ENCODE measurements around the gene EEIG2. TPM values are rescaled to one million over a fixed set of nuclear protein-coding genes. Genes with fewer than 3 reads are reported as not detected.

The EEIG2 gene
- total RNA-seq, 2 donors from 2014 or later = 7.0 to 9.2 TPM

DNA sequence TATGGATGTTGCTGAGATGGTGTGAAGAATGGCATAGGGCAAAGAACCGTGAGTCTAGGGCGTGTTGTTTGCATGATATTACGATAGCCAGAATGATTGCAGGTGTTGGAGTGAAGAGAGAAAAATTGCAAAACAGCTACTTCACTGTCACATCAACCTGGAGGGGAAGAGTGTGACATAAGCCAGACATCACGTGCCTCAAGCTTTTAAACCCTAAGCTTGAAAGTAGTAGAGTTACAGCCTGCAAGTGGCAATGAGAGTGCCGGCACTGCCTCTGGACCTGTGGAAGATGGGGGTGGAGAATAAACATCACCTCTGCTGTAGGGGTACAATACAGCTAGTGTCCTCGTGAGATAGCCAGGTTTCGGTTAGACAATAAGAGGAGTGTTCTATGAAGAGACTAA lies 11.1 kb downstream of the EEIG2 start:
- Histone ChIP-seq H3K27ac (no peak overlapping the region), H3K36me3 (replicated peaks in 1 of 2; ENCODE audit: insufficient read depth in 1 of 2, low read depth in 2 of 2) (no peaks in the 10 kb centered on the region), H3K9me3 (no peaks in the 10 kb centered on the region), H3K27me3 (no peaks in the 10 kb centered on the region), H3K4me3 (no peak overlapping the region), H3K4me1 (no peaks in the 10 kb centered on the region)
- intact Hi-C loops (cut with DNase I) = no loop called here
- TF ChIP-seq POLR2A (IDR thresholded peaks at IDR 0.05) = no peak
- TF ChIP-seq, protein P1, sequence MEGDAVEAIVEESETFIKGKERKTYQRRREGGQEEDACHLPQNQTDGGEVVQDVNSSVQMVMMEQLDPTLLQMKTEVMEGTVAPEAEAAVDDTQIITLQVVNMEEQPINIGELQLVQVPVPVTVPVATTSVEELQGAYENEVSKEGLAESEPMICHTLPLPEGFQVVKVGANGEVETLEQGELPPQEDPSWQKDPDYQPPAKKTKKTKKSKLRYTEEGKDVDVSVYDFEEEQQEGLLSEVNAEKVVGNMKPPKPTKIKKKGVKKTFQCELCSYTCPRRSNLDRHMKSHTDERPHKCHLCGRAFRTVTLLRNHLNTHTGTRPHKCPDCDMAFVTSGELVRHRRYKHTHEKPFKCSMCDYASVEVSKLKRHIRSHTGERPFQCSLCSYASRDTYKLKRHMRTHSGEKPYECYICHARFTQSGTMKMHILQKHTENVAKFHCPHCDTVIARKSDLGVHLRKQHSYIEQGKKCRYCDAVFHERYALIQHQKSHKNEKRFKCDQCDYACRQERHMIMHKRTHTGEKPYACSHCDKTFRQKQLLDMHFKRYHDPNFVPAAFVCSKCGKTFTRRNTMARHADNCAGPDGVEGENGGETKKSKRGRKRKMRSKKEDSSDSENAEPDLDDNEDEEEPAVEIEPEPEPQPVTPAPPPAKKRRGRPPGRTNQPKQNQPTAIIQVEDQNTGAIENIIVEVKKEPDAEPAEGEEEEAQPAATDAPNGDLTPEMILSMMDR (IDR thresholded peaks at IDR 0.05) = no peak
- 80% methylated on average over 7 of the region's 7 CpGs for WGBS, 2 donors
- DNase-seq (no peak), ATAC-seq (no peak)

DNA sequence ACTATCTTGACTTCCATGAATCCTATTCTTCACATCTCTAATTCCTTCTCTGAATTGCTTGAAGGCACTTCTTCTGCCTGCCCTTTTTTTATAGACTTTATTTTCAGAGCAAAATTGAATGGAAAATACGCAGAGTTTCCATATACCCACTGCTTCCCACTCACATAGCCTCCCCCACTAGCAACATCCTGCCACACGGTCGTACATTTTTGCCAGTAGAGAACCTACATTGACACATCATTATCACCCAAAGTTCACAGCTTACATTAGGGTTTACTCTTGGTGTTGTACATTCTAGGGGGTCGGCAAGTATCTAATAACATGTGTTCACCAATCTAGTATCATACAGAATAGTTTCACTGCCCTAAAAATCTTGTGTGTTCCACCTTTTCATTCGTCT lies 12.3 kb downstream of the EEIG2 start:
- 80 to 87% methylated on average over 5 of the region's 5 CpGs for WGBS, 2 donors
- Histone ChIP-seq H3K4me1 (no peaks in the 10 kb centered on the region), H3K4me3 (no peak overlapping the region), H3K36me3 (replicated peaks in 1 of 2; ENCODE audit: insufficient read depth in 1 of 2, low read depth in 2 of 2) (no peaks in the 10 kb centered on the region), H3K9me3 (no peaks in the 10 kb centered on the region), H3K27ac (no peak overlapping the region), H3K27me3 (no peaks in the 10 kb centered on the region)
- no peak for ATAC-seq
- TF ChIP-seq, protein P1 (IDR thresholded peaks at IDR 0.05) = no peak
- intact Hi-C loops (cut with DNase I) = no loop called here
- no peak for DNase-seq

DNA sequence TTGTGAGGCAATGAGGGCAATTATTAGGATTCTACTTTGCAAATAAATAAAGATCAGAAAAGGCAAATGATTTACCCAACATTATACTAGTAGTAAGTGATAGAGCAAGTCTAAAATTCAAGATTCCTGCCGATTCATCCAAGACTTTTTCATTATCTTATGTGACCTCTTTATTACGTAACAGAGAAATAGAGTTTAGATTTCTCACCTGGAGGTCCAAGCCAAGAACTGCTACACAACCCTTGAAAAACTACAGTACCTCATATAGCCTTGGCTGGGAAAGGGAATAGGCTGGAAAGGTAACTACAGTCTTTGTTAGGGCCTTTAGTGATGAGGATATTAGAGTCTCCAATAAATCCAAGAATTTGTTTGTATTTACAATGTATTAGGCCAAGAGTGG lies 13.3 kb downstream of the EEIG2 start:
- 82 to 94% methylated on average over 2 of the region's 2 CpGs for WGBS, 2 donors
- Histone ChIP-seq H3K4me1 (no peaks in the 10 kb centered on the region), H3K9me3 (no peaks in the 10 kb centered on the region), H3K27ac (no peak overlapping the region), H3K27me3 (no peaks in the 10 kb centered on the region), H3K36me3 (replicated peaks in 1 of 2; ENCODE audit: insufficient read depth in 1 of 2, low read depth in 2 of 2) (no peaks in the 10 kb centered on the region), H3K4me3 (no peak overlapping the region)
- DNase-seq = no peak
- TF ChIP-seq, protein P1 (IDR thresholded peaks at IDR 0.05) = no peak
- TF ChIP-seq POLR2A (IDR thresholded peaks at IDR 0.05) = no peak
- intact Hi-C loops (cut with DNase I) = no loop called here
- no peak for ATAC-seq

DNA sequence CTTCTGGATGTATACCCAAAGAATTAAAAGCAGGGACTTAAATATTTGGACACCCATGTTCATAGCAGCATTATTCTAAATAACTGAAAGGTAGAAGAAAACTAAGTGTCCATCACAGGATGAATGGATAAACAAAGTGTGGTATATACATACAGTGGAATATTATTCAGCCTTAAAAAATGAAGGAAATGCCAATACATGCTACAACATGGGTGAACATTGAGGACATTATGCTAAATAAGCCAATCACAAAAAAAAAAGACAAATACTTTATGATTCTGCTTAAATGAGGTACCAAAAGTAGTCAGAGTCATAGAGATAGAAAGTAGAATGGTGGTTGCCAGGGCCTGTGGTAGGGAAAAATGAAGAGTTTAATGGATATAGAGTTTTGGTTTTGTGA lies 14.1 kb downstream of the EEIG2 start:
- intact Hi-C loops (cut with DNase I) = no loop called here
- no peaks in the 10 kb centered on the region for H3K9me3 ChIP-seq

DNA sequence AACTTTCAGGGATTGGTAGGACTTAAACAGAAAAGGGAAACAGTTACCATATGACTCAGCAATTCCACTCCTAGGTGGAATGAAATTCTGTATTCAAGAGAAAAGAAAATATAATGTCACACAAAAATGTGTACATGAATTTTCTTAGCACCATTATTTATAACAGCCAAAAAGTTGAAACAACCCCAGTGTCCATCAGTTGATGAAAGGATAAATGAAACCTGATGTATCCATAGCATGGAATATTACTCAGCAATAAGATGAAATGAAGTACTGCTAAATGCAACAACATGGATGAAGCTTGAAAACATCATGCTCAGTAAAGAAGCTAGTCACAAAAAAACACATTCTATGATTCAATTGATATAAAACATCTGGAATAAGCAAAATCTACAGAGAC lies 15.5 kb downstream of the EEIG2 start:
- Histone ChIP-seq H3K4me3 (no peak overlapping the region), H3K27ac (no peak overlapping the region), H3K27me3 (no peaks in the 10 kb centered on the region), H3K4me1 (no peaks in the 10 kb centered on the region), H3K9me3 (no peaks in the 10 kb centered on the region), H3K36me3 (replicated peaks in 1 of 2; ENCODE audit: insufficient read depth in 1 of 2, low read depth in 2 of 2) (no peaks in the 10 kb centered on the region)
- no peak for DNase-seq
- TF ChIP-seq, protein P1 (IDR thresholded peaks at IDR 0.05) = no peak
- TF ChIP-seq POLR2A (IDR thresholded peaks at IDR 0.05) = no peak
- intact Hi-C loops (cut with DNase I) = no loop called here
- ATAC-seq = no peak

More for the DNA sequence above, 14.1 kb downstream of the EEIG2 start:
- TF ChIP-seq, protein P1 (IDR thresholded peaks at IDR 0.05) = no peak
- no peak for TF ChIP-seq POLR2A (IDR thresholded peaks at IDR 0.05)
- H3K27me3 ChIP-seq = no peaks in the 10 kb centered on the region
- H3K27ac ChIP-seq = no peak overlapping the region
- H3K4me3 ChIP-seq = no peak overlapping the region
- H3K4me1 ChIP-seq = no peaks in the 10 kb centered on the region
- no peaks in the 10 kb centered on the region for H3K36me3 ChIP-seq (replicated peaks in 1 of 2; ENCODE audit: insufficient read depth in 1 of 2, low read depth in 2 of 2)
- DNase-seq = no peak
- ATAC-seq = no peak

Measured in body of pancreas (tissue), 4 donors.